Endodermal cell (in vitro differentiated cells): ENCODE results near the gene CPOX. TPM values are rescaled to one million over a fixed set of nuclear protein-coding genes. Genes with fewer than 3 reads are reported as not detected.

ENCODE experiments used
- DNase-seq: peaks from one replicate; pipeline ENCODE4 v3.0.0-alpha.2; 2017
- H3K27ac ChIP-seq: 2 replicates; pipeline ENCODE4 v1.5.1; 2013; ENCODE audit warnings: mild to moderate bottlenecking, low read depth, low read length, moderate library complexity
- H3K27me3 ChIP-seq: 2 replicates; pipeline ENCODE4 v1.6.1; 2013; ENCODE audit warnings: mild to moderate bottlenecking, low read length, moderate library complexity; ENCODE audit not compliant: insufficient read depth, control insufficient read depth, poor library complexity, severe bottlenecking
- H3K36me3 ChIP-seq: 2 replicates; pipeline ENCODE4 v1.7.0; 2013; ENCODE audit warnings: mild to moderate bottlenecking, low read length, moderate library complexity; ENCODE audit not compliant: control insufficient read depth, insufficient read depth
- H3K4me1 ChIP-seq: one replicate; pipeline ENCODE4 v1.7.0; 2013; ENCODE audit warnings: low read length; ENCODE audit not compliant: control insufficient read depth, insufficient read depth
- H3K4me3 ChIP-seq: 2 replicates; pipeline ENCODE4 v1.5.1; 2013; ENCODE audit warnings: mild to moderate bottlenecking, low read length, moderate library complexity
- H3K9ac ChIP-seq: 2 replicates; pipeline ENCODE4 v1.6.1; 2013; ENCODE audit warnings: mild to moderate bottlenecking, low read length, moderate library complexity; ENCODE audit not compliant: poor library complexity, severe bottlenecking; ENCODE audit errors: extremely low read depth
- H3K9me3 ChIP-seq: 2 replicates; pipeline ENCODE4 v1.6.1; 2013; ENCODE audit warnings: mild to moderate bottlenecking, low read length, moderate library complexity; ENCODE audit not compliant: control insufficient read depth
- H3K27ac Mint-ChIP-seq: 2 replicates; pipeline ENCODE4 v1.8.0; 2020; ENCODE audit warnings: mixed read lengths
- H3K27me3 Mint-ChIP-seq: 2 replicates; pipeline ENCODE4 v1.8.0; 2021; ENCODE audit warnings: mild to moderate bottlenecking, mixed read lengths; ENCODE audit not compliant: insufficient read depth
- H3K36me3 Mint-ChIP-seq: 2 replicates; pipeline ENCODE4 v1.8.0; 2020; ENCODE audit warnings: low read depth, mixed read lengths
- H3K4me1 Mint-ChIP-seq: 2 replicates; pipeline ENCODE4 v1.8.0; 2020; ENCODE audit warnings: mixed read lengths
- H3K4me3 Mint-ChIP-seq: 2 replicates; pipeline ENCODE4 v1.8.0; 2020; ENCODE audit warnings: mild to moderate bottlenecking, moderate library complexity, mixed read lengths
- H3K9me3 Mint-ChIP-seq: 2 replicates; pipeline ENCODE4 v1.8.0; 2020; ENCODE audit warnings: mild to moderate bottlenecking, mixed read lengths
- WGBS, 2 experiments: methylation state at CpG; one replicate each; pipeline versions ENCODE4 v1.1.5 to v1.1.7; 2013; ENCODE audit warnings: missing lambda C conversion rate in 2 of 2, mixed read lengths in 1 of 2; ENCODE audit not compliant: insufficient coverage in 1 of 2, insufficient read length in 1 of 2; 5-methylcytosine and 5-hydroxymethylcytosine counted together
- total RNA-seq, 2 donors: library from RNA; stranded (reverse); fragmentation: NEBNext Ultra II Directional in 1 of 2; extraction: Animal tissue kit (Norgen Biotek cat#: 25700) in 1 of 2; gene quantifications; 2 replicates in 1 of 2; 3 replicates in 1 of 2; pipeline ENCODE4 v1.2.1, GENCODE V29; 2021
- TF ChIP-seq, protein P1 (sequence below): fragments of 200-600 bp; sonication (generic); conservative IDR thresholded peaks from 2 replicates; pipeline ENCODE4 v1.5.0; 2021; ENCODE audit warnings: antibody characterized with exemption, mild to moderate bottlenecking

CPOX gene
- total RNA-seq, 2 donors from 2014 or later: 18.0 to 20.3 TPM

GRCh38 chr3:98582042-98582441 is 11.4 kb downstream of the CPOX start:
- Mint-ChIP-seq H3K4me3 (no peak overlapping the region), H3K4me1 (peaks cover 3% of the 10 kb centered on the region), H3K27ac (no peak overlapping the region), H3K36me3 (peaks cover 57% of the 10 kb centered on the region), H3K9me3 (no peaks in the 10 kb centered on the region), H3K27me3 (no peaks in the 10 kb centered on the region)
- H3K36me3 ChIP-seq: peaks cover 58% of the 10 kb centered on the region
- TF ChIP-seq, protein P1, sequence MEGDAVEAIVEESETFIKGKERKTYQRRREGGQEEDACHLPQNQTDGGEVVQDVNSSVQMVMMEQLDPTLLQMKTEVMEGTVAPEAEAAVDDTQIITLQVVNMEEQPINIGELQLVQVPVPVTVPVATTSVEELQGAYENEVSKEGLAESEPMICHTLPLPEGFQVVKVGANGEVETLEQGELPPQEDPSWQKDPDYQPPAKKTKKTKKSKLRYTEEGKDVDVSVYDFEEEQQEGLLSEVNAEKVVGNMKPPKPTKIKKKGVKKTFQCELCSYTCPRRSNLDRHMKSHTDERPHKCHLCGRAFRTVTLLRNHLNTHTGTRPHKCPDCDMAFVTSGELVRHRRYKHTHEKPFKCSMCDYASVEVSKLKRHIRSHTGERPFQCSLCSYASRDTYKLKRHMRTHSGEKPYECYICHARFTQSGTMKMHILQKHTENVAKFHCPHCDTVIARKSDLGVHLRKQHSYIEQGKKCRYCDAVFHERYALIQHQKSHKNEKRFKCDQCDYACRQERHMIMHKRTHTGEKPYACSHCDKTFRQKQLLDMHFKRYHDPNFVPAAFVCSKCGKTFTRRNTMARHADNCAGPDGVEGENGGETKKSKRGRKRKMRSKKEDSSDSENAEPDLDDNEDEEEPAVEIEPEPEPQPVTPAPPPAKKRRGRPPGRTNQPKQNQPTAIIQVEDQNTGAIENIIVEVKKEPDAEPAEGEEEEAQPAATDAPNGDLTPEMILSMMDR: no peak
- H3K27me3 ChIP-seq: no peaks in the 10 kb centered on the region
- no peaks in the 10 kb centered on the region for H3K4me1 ChIP-seq
- H3K4me3 ChIP-seq: no peak overlapping the region
- no peak for DNase-seq
- WGBS, 2 experiments: 90 to 100% methylated on average over 1 of the region's 1 CpG
- no peak overlapping the region for H3K9ac ChIP-seq
- no peak overlapping the region for H3K27ac ChIP-seq
- H3K9me3 ChIP-seq: no peaks in the 10 kb centered on the region

GRCh38 chr3:98581474-98581873 is 11.9 kb downstream of the CPOX start:
- TF ChIP-seq, protein P1: no peak
- peaks cover 54% of the 10 kb centered on the region for H3K36me3 ChIP-seq
- Mint-ChIP-seq H3K36me3 (peaks cover 59% of the 10 kb centered on the region), H3K4me3 (no peak overlapping the region), H3K9me3 (no peaks in the 10 kb centered on the region), H3K27ac (no peak overlapping the region), H3K27me3 (no peaks in the 10 kb centered on the region), H3K4me1 (peaks cover 3% of the 10 kb centered on the region)
- H3K9ac ChIP-seq: no peak overlapping the region
- no peak for DNase-seq
- H3K4me3 ChIP-seq: no peak overlapping the region
- no peaks in the 10 kb centered on the region for H3K4me1 ChIP-seq
- no peaks in the 10 kb centered on the region for H3K9me3 ChIP-seq
- H3K27ac ChIP-seq: no peak overlapping the region
- WGBS, 2 experiments: 88% methylated on average over 1 of the region's 1 CpG; no CpG with 5 or more reads in 1 of the 2 experiments
- no peaks in the 10 kb centered on the region for H3K27me3 ChIP-seq

GRCh38 chr3:98580401-98581386 is 12.7 kb downstream of the CPOX start:
- Mint-ChIP-seq H3K4me3 (no peak overlapping the region), H3K36me3 (peaks cover 57% of the 10 kb centered on the region), H3K27ac (no peak overlapping the region), H3K9me3 (no peaks in the 10 kb centered on the region), H3K4me1 (peaks cover 3% of the 10 kb centered on the region), H3K27me3 (no peaks in the 10 kb centered on the region)
- no peak overlapping the region for H3K27ac ChIP-seq
- H3K27me3 ChIP-seq: no peaks in the 10 kb centered on the region
- TF ChIP-seq, protein P1: no peak
- WGBS, 2 experiments: 93 to 95% methylated on average over 6 to 8 of the region's 8 CpGs
- H3K9me3 ChIP-seq: no peaks in the 10 kb centered on the region
- peaks cover 46% of the 10 kb centered on the region for H3K36me3 ChIP-seq
- no peak for DNase-seq
- no peak overlapping the region for H3K9ac ChIP-seq
- no peak overlapping the region for H3K4me3 ChIP-seq
- no peaks in the 10 kb centered on the region for H3K4me1 ChIP-seq
